ENCODE data around the gene LRP10.
"Not testable (repeated sequence)": the region's sequence is repeated elsewhere in the genome, so short reads cannot be mapped to it uniquely, and the experiment has no call there.

The LRP10 gene

DNA sequence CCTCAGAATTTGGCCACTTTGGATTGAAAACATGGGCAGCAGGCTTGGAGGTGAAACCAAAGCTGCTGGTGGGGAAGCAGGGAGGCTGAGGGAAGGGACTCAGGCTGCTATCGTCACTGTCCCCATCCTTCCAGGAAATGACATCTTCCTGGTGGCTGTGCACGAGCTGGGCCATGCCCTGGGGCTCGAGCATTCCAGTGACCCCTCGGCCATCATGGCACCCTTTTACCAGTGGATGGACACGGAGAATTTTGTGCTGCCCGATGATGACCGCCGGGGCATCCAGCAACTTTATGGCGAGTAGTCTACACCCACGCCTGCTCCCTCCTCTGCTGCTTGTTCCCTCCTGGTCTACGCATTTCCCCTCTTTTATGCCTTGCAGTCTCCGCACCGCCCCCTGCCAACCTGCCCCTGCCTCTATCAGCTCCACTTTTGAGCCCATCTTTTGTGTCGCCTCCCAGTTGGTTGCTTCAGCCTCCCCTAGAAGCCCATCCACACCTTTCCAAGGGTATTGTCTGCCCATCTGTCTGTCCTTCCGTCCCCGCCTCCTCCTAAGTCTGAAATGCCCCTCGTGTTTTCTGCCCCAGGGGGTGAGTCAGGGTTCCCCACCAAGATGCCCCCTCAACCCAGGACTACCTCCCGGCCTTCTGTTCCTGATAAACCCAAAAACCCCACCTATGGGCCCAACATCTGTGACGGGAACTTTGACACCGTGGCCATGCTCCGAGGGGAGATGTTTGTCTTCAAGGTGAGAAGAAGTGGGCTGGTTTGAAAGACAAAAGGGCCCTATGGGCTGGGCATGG is 28.2 kb upstream of the LRP10 start:
- DNase-seq (ENCODE audit: low spot score) = no peak

DNA sequence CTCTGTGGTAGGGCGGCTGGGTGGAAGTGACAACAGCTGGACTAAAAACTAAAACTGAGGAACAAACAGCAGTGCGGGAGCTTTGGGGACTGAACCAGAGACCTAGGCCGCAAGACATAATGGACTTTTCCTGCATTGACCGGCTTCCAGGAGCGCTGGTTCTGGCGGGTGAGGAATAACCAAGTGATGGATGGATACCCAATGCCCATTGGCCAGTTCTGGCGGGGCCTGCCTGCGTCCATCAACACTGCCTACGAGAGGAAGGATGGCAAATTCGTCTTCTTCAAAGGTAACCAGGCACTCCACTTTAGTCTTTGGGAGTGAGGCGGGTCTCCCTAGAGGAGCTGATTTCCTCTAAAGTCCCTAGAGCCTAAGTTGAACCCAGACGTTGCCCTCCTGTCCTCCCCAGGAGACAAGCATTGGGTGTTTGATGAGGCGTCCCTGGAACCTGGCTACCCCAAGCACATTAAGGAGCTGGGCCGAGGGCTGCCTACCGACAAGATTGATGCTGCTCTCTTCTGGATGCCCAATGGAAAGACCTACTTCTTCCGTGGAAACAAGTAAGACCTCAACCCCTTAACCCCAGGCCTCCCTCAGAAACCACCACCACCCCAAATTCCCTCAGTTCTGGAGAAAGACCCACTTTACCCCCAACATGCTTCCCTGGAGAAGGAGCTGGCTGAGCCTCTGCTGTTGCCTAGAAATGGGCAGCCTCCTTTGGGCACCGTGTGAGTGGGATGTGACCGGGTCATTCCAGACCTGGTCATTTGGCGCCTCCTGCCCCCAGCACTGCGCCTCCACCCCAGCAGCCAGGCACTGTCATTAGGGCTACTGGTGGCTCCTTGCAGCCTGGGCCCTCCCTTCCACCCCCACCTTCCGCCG is 27.1 kb upstream of the LRP10 start:
- no peak for DNase-seq (ENCODE audit: low spot score)

DNA sequence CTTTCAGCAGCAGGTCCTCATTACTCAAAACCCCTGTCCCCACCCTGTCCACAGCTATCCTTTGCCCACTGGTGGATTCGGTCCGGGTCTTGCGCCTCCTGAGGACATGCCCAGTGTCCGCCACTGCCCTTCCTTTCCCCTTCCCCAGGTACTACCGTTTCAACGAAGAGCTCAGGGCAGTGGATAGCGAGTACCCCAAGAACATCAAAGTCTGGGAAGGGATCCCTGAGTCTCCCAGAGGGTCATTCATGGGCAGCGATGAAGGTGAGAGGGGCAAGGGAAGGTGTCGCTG is 26.5 kb upstream of the LRP10 start:
- DNase-seq (ENCODE audit: low spot score) = no peak

DNA sequence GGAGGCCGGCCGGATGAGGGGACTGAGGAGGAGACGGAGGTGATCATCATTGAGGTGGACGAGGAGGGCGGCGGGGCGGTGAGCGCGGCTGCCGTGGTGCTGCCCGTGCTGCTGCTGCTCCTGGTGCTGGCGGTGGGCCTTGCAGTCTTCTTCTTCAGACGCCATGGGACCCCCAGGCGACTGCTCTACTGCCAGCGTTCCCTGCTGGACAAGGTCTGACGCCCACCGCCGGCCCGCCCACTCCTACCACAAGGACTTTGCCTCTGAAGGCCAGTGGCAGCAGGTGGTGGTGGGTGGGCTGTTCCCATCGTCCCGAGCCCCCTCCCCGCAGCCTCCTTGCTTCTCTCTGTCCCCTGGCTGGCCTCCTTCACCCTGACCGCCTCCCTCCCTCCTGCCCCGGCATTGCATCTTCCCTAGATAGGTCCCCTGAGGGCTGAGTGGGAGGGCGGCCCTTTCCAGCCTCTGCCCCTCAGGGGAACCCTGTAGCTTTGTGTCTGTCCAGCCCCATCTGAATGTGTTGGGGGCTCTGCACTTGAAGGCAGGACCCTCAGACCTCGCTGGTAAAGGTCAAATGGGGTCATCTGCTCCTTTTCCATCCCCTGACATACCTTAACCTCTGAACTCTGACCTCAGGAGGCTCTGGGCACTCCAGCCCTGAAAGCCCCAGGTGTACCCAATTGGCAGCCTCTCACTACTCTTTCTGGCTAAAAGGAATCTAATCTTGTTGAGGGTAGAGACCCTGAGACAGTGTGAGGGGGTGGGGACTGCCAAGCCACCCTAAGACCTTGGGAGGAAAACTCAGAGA is 25.5 kb upstream of the LRP10 start:
- DNase-seq (ENCODE audit: low spot score) = no peak

DNA sequence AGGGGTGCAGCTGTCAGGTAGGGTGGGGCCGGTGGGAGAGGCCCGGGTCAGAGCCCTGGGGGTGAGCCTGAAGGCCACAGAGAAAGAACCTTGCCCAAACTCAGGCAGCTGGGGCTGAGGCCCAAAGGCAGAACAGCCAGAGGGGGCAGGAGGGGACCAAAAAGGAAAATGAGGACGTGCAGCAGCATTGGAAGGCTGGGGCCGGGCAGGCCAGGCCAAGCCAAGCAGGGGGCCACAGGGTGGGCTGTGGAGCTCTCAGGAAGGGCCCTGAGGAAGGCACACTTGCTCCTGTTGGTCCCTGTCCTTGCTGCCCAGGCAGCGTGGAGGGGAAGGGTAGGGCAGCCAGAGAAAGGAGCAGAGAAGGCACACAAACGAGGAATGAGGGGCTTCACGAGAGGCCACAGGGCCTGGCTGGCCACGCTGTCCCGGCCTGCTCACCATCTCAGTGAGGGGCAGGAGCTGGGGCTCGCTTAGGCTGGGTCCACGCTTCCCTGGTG is 24.7 kb upstream of the LRP10 start:
- DNase-seq (ENCODE audit: low spot score) = no peak

DNA sequence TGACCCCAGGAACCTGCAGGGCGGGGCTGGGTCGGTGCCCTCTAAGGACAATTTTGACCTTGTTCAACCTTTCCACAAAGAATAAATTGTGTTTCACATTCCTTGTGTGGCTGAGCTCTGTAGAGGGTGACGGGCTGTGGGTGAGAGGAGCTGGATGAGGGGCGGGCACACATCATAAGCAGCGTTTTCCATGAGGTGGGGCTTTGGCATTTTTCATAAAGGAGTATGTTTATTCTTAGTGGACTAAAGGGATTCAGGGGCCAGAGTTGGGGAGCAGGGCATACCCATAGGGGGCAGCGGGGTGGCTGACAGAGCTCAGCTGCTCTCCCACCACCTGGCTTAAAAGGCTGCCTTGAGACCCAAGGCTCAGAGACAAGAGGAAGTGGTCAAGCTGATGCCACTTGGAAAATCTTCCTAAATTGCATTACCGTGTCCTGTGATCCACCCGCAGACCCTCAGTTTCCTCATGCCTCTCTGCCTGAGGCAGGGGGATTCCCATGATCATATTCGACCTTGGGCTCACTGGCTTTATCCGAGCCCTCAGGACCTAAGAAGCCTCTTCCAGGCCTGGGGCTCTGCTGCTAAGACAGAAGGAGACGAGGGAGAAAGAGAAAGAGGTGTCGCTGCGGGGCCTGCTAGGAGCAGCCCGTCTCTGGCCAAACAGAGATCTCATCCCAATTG is 23.7 kb upstream of the LRP10 start:
- DNase-seq (ENCODE audit: low spot score) = no peak

DNA sequence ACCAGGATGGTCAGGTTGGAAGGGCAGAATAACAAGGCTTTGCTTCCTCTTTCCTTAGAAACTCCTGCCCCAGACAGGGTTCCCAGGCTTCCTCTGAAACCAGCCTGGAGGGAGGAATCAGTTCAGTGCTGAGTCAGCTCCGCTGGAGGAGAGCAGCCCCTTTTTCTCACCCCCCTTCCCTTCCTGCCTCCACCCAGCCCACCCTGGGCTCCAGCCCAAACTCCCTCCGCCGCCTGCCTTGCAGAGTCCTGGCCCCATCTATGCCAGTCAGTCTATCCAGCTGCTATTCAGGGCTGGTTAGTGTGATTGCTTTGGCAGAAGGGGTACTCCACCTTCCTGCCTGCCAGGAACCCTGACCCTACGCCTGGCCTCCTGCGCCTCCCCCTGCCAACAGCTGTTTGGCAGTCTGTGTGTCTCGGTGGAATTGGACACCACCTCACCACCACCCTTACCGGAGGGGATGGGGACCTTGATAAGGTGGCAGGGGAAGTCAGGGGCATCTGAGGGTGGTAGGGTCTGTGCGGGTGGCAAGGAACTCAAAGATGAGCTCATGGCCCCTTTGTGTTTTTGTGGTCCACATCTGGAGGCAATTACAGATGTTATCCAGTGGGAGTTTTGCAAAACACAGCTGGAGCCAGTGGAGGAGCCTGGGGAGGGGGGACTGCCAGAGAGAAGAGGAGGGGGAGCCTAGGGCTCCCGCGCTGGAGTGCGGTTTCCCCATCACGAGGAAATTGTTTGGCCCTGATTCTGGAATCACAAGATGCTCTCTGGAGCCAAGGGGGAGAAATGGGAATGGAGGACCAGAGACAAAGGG is 23.0 kb upstream of the LRP10 start:
- peak; percentile 95 for DNase-seq (ENCODE audit: low spot score)

DNA sequence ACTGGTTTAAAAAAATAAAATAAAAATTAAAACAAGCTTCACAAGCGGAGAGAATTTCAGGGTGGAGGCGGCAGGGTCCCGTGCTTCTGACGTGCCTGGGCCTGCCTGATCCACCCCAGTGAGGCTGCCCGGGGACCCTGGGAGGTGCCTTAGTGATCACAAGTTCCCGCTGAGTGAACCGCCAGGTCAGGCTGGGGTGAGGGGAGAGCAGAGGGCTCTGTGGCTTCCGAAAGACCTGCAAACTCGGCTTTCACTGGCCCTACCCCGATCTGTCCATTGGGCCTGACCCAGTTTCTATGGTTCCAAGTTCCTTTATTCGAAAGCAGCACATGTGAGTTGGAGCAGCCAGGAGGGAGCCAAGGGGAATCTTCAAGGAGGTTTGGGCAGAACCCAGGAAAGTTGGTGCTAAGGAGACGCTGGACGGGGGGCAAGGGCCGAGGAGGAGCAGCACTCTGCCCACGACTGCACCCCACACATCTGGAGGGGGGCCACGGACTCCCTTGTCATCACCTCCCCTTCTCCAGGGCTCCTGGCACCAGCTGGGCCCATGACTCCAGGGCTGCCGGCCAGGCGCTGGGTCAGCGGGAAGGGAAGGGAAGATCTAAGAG is 22.2 kb upstream of the LRP10 start:
- DNase-seq (ENCODE audit: low spot score) = peak; percentile 86

DNA sequence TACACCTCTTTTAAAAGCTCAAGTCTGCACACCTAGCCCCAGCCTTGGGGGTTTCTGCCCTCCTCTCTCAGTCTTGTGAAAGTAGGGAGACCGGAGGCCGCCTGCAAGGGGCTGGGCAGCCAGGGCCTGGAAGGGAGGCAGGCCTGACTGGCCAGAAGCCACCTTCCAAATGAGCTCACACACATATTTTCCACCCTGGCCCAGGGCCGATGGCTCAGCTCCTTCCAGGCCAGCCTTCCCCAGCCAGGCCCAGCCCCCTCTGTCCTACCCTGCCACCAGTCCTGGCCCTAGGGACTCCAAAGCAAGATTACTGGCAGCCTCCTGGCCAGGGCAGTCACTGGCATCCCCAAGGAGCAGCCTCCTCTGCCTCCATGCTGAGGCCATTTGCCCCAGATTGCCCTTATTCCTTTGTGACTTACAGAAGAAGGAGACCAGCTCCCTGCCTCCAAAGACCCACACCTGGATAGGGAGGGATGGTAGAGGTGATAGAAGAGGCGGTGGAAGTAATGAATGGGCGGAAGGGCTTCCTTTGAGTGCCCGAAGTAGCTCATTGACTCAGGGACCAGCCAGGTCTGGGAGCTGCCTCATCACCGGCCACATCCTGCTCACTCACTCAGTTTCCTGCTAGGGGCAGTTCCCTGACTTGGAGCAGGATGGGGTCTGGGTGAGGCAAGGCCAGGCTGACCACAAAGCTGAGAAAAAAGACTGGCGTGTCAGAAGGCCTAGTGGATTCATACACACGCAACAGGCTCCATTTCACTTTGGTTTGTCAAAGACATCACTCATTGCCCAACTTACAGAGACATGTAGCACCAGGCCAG is 20.4 kb upstream of the LRP10 start:
- peak; percentile 91 for DNase-seq (ENCODE audit: low spot score)

DNA sequence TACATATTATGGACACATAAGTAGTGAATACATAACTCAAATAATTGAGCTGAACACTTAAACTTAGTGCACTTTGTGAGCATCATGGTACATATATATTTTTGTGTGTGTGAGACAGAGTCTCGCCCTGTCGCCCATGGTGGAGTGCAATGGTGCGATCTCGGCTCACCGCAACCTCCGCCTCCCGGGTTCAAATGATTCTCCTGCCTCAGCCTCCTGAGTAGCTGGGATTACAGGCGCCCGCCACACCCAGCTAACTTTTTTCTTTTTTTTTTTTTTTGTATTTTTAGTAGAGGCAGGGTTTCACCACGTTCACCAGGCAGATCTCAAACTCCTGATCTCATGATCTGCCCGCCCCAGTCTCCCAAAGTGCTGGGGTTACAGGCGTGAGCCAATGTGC is 19.4 kb upstream of the LRP10 start:
- not testable (repeated sequence) for DNase-seq (ENCODE audit: low spot score)

DNA sequence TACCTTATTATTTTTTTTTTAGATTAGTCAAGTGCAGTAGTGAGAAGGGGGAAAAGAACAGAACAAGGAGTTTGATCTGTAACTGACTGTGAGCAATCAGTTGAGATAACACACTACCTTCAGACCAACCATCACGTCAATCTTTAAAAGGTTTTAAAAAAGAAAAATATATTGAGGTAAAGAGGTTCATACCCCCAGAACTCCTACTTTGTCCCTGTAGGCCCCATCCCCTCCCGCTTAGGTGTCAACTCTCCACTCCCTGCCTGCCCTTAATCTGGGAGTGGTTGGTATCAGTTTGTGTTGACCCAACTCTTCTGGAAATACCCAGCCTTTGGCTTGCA is 19.0 kb upstream of the LRP10 start:
- no peak for DNase-seq (ENCODE audit: low spot score)

DNA sequence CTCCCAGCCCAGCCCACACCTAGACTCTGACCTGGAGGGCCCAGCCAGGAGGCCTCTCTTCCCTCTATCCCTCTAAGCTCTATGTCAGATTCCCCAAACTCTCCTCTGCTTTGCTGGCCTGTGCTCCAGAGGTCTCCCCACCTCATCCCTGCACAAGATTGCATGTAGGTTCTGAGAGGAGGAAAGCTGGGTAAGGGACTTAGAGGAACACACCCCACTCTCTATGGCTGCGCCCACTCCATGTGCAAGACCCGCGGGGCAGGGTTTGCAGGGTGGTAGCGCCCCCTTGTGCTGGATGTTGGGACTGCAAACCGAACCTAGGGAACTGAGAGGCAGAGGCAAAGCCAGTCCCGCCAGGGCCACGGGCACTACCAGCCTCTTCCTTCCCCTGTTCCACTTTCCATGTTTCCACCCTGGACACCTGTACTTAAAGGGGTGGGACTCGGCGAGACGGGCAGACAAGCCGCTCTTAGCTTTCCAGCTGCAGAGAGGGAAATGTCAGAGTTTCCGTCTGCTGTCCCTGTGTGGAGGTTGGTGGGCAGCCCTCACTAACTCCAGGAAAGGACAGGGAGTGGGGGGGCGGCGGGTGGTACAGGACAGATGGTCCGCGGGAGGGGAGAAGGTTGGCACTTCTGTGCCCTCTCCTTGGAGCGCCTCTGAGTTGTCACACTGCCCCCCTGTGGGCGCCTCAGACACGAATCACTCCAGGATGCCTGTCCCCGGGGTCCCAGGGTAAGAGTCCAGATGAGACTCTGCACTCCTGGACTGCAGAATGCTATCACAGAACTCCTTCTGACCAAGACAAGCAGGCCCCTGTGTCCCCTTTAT is 18.4 kb upstream of the LRP10 start:
- DNase-seq (ENCODE audit: low spot score) = peak; percentile 96

DNA sequence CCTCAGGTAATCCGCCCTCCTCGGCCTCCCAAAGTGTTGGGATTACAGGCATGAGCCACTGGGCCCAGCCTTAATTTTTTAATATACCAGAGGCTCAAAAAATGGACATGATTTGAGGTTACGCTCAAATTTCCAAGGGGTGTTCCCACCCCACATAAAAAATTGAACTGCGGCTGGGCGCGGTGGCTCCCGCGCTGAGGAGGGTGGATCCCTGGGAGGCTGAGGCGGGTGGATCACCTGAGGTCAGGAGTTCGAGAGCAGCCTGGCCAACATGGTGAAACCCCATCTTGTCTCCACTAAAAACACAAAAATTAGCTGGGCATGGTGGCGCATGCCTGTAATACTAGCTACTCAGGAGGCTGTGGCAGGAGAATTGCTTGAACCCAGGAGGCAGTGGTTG is 17.2 kb upstream of the LRP10 start:
- DNase-seq (ENCODE audit: low spot score) = not testable (repeated sequence)

DNA sequence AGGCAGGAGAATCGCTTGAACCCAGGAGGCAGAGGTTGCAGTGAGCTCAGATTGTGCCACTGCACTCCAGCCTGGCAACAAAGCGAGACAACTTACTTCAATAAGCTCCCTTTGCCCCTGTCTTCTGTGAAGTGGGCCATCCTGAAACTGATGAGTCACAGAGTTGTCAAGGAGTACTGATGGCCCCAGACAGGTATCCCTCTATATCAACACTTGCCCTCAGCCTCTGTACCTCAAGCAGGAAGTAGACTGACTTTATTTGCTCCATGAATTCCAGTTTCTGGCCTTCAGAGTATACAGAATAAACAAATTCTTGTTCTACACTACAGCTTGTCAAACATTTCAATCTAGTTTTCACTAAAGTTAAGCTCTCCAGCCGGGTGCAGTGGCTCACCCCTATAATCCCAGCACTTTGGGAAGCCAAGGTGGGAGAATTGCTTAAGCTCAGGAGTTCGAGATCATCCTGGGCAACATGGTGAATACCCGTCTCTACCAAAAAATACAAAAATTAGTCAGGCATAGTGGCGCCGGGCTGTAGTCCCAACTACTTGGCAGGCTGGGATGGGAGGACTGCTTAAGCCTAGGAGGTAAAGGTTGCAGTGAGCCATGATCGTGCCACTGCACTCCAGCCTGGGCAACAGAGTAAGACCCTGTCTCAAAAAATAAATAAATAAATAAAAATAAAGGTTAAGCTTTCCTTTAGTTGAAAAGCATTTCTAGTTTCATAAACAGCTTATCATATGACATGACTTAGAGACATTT is 16.4 kb upstream of the LRP10 start:
- no peak for DNase-seq (ENCODE audit: low spot score)

DNA sequence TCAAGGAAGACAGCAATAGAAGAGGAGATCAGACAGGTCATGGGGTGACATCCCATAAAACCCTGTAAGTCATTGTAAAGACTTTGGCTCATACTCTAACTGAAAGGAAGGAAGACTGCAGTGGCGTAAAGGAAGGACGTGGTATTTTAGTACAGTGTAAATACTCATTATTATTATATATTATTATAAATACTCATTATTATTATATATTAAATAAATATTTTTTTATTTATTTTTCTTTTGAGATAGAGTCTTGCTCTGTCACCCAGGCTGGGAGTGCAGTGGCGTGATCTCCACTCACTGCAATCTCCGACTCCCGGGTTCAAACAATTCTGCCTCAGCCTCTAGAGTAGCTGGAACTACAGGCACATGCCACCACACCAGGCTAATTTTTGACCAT is 15.1 kb upstream of the LRP10 start:
- no peak for DNase-seq (ENCODE audit: low spot score)

DNA sequence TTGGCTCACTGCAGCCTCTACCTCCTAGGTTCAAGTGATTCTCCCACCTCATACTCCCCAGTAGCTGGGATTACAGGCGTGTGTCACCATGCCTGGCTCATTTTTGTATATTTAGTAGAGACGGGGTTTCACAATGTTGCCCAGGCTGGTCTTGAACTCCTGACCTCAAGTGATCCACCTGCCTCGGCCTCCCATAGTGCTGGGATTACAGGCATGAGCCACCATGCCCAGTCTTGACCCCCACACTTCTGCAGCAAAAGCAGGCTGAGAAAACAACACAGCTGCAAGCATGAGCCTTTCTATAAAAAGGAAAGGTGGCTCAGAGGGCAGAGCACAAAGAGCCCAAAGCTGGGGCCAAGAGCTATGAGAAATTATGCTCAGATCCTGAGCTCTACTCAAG is 11.2 kb upstream of the LRP10 start:
- DNase-seq (ENCODE audit: low spot score) = not testable (repeated sequence)

DNA sequence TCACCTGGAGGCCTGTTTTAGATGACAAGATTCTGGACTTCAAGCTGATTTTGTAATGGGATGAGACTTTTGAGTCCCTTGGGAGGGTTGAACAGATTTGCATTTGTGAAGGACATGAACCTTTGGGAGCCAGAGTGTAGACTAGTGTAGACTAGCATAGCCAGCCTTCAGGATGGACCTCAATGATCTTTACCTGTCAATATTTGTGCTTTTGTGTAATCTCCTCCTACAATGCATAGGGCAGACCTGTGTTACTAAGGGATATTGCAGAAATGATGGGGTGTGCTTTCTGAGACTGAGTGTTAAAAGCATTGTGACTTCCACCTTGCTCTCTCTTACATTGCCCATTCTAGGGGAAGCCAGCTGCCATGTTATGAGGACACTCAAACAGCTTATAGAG is 9.9 kb upstream of the LRP10 start:
- DNase-seq (ENCODE audit: low spot score) = no peak

DNA sequence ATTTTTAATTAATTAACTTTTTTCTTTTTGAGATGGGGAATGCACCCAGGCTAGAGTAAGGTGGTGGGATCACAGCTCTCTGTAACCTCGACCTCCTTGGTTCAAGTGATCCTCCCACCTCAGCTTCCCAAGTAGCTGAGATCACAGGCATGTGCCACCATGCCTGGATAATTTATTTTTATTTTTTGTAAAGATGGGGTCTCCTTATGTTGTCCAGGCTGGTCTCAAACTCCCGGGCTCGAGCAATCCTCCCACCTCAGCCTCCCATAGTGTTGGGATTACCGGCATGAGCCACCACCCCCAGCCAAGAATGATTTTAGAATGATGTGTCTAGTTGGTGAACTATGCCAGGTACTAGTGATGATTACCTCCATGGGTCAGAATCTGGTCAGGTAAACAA is 6.6 kb upstream of the LRP10 start:
- DNase-seq (ENCODE audit: low spot score) = no peak
